Measurements from ENCODE around the gene CACNA1C.

- TF ChIP-seq CTCF (conservative IDR thresholded peaks at IDR 0.05) = no peak
- TF ChIP-seq ZFX (IDR thresholded peaks at IDR 0.05) = no peak
Observed at GRCh38 chr12:2578772-2579171, 526.0 kb downstream of the CACNA1C start.

Measured in C4-2B (cell line).